ENCODE measurements around the gene DUSP8.
A peak's percentile ranks its signal among the peaks of the same experiment; 100 is the strongest.

Gene DUSP8, protein sequence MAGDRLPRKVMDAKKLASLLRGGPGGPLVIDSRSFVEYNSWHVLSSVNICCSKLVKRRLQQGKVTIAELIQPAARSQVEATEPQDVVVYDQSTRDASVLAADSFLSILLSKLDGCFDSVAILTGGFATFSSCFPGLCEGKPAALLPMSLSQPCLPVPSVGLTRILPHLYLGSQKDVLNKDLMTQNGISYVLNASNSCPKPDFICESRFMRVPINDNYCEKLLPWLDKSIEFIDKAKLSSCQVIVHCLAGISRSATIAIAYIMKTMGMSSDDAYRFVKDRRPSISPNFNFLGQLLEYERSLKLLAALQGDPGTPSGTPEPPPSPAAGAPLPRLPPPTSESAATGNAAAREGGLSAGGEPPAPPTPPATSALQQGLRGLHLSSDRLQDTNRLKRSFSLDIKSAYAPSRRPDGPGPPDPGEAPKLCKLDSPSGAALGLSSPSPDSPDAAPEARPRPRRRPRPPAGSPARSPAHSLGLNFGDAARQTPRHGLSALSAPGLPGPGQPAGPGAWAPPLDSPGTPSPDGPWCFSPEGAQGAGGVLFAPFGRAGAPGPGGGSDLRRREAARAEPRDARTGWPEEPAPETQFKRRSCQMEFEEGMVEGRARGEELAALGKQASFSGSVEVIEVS

GRCh38 chr11:1572197-1573076 lies at the start of gene DUSP8:
DUSP8 (minus strand) TSS chr11:1572271; CDS start chr11:1565826, 6,445 bp downstream.
- Histone ChIP-seq H3K9ac (ENCODE audit: low read length) (peak within 1 kb of the TSS; percentile 83), H3K27me3 (ENCODE audit: low read depth, low read length) (peaks cover 15% of the 10 kb centered on the region), H2AFZ (ENCODE audit: low read depth, low read length) (peak within 1 kb of the TSS; percentile 56; the same call in 1 of the 2 replicates)

GRCh38 chr11:1619449-1619848 lies 47.4 kb upstream of the DUSP8 start:
- Histone ChIP-seq H3K9me3 (ENCODE audit: insufficient read depth, low read length) (no peaks in the 10 kb centered on the region), H3K4me2 (ENCODE audit: low read length) (peak overlapping the region; percentile 16), H3K4me3 (ENCODE audit: low read length) (no peak overlapping the region; the same call in 1 of the 2 replicates), H3K79me2 (ENCODE audit: low read length) (no peaks in the 10 kb centered on the region), H2AFZ (ENCODE audit: low read depth, low read length) (0 out of 2 replicates have a peak overlapping the region, but pooled peaks have one; percentile 39), H3K4me1 (ENCODE audit: low read length) (no peaks in the 10 kb centered on the region), H4K20me1 (ENCODE audit: insufficient read depth, low read length) (no peaks in the 10 kb centered on the region), H3K27ac (ENCODE audit: low read length) (no peak overlapping the region), H3K9ac (ENCODE audit: low read length) (no peak overlapping the region), H3K36me3 (replicated peaks; ENCODE audit: low read depth, low read length) (no peaks in the 10 kb centered on the region), H3K27me3 (ENCODE audit: low read depth, low read length) (peaks cover 38% of the 10 kb centered on the region)
- TF ChIP-seq EZH2phosphoT487 (IDR thresholded peaks at IDR 0.05; ENCODE audit: low read depth): no peak
- TF ChIP-seq, protein P1, sequence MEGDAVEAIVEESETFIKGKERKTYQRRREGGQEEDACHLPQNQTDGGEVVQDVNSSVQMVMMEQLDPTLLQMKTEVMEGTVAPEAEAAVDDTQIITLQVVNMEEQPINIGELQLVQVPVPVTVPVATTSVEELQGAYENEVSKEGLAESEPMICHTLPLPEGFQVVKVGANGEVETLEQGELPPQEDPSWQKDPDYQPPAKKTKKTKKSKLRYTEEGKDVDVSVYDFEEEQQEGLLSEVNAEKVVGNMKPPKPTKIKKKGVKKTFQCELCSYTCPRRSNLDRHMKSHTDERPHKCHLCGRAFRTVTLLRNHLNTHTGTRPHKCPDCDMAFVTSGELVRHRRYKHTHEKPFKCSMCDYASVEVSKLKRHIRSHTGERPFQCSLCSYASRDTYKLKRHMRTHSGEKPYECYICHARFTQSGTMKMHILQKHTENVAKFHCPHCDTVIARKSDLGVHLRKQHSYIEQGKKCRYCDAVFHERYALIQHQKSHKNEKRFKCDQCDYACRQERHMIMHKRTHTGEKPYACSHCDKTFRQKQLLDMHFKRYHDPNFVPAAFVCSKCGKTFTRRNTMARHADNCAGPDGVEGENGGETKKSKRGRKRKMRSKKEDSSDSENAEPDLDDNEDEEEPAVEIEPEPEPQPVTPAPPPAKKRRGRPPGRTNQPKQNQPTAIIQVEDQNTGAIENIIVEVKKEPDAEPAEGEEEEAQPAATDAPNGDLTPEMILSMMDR (IDR thresholded peaks at IDR 0.05; ENCODE audit: low read depth, low read length): no peak

More at GRCh38 chr11:1572197-1573076, at the start of gene DUSP8:
- H3K79me2 ChIP-seq (ENCODE audit: low read length): 0 out of 2 replicates have a peak, but pooled peaks cover 5% of the 10 kb centered on the region
- TF ChIP-seq EZH2phosphoT487 (IDR thresholded peaks at IDR 0.05; ENCODE audit: low read depth): no peak
- TF ChIP-seq, protein P1 (IDR thresholded peaks at IDR 0.05; ENCODE audit: low read depth, low read length): no peak
- peak within 1 kb of the TSS; percentile 98 for H3K4me2 ChIP-seq (ENCODE audit: low read length)
- peak within 1 kb of the TSS; percentile 93 for H3K4me3 ChIP-seq (ENCODE audit: low read length)
- peaks cover 29% of the 10 kb centered on the region for H4K20me1 ChIP-seq (ENCODE audit: insufficient read depth, low read length)
- H3K36me3 ChIP-seq (replicated peaks; ENCODE audit: low read depth, low read length): no peaks in the 10 kb centered on the region
- H3K4me1 ChIP-seq (ENCODE audit: low read length): peaks cover 13% of the 10 kb centered on the region
- no peaks in the 10 kb centered on the region for H3K9me3 ChIP-seq (ENCODE audit: insufficient read depth, low read length)
- no peak within 1 kb of the TSS for H3K27ac ChIP-seq (ENCODE audit: low read length)

DNA sequence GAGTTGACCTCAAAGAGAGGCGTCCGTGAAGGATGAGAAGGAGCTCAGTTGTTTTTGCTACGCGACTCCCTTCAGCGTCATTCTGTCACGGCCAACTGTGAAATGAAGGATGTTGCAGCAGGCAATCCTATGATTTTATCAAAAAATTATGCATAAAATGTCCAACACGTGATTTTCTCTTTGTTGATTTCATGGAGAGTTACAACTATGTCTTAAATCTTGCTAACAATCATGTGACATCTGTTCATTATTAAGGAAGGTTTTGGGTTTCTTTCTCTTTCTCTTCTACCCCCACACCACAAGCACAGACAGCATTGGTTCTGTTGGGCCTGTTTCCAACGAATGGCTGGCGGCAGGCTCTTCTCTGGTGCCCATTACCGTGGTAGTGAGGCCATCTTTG lies 46.2 kb upstream of the DUSP8 start:
- Histone ChIP-seq H3K9ac (ENCODE audit: low read length) (no peak overlapping the region), H3K4me3 (ENCODE audit: low read length) (no peak overlapping the region), H3K36me3 (replicated peaks; ENCODE audit: low read depth, low read length) (no peaks in the 10 kb centered on the region), H3K27ac (ENCODE audit: low read length) (no peak overlapping the region), H3K9me3 (ENCODE audit: insufficient read depth, low read length) (no peaks in the 10 kb centered on the region), H2AFZ (ENCODE audit: low read depth, low read length) (no peak overlapping the region), H3K79me2 (ENCODE audit: low read length) (no peaks in the 10 kb centered on the region), H3K4me1 (ENCODE audit: low read length) (no peaks in the 10 kb centered on the region), H4K20me1 (ENCODE audit: insufficient read depth, low read length) (no peaks in the 10 kb centered on the region), H3K27me3 (ENCODE audit: low read depth, low read length) (peaks cover 36% of the 10 kb centered on the region), H3K4me2 (ENCODE audit: low read length) (no peak overlapping the region)
- TF ChIP-seq, protein P1 (IDR thresholded peaks at IDR 0.05; ENCODE audit: low read depth, low read length): no peak

Measured in OCI-LY3 (cell line).